B cell (primary cell): ENCODE results near the gene ZNF326. TPM values are rescaled to one million over a fixed set of nuclear protein-coding genes. Genes with fewer than 3 reads are reported as not detected.

Experiments used
- ATAC-seq: fragments of 200-7000 bp; cut with Tn5 transposase; one replicate; pipeline ENCODE4 v1.10.0; 2021; ENCODE audit warnings: low read depth, mild to moderate bottlenecking, moderate number of reproducible peaks, moderate library complexity
- CTCF ChIA-PET: fragments of 350-600 bp; sonication (Branson Sonifier 250); formaldehyde crosslinking; loops from one replicate; lab custom pipeline; 2021; ENCODE audit warnings: antibody characterized with exemption, inconsistent platforms; lab: Charles Lee
- POLR2A ChIA-PET: fragments of 350-600 bp; sonication (Branson Sonifier 250); formaldehyde crosslinking; loops from one replicate; lab custom pipeline; 2021; ENCODE audit warnings: antibody characterized with exemption; lab: Charles Lee
- DNase-seq: peaks from one replicate; pipeline ENCODE4 v3.0.0; 2013
- H2AFZ ChIP-seq: 2 replicates; pipeline ENCODE4 v1.6.1; 2012; ENCODE audit warnings: mild to moderate bottlenecking, low read depth, low read length; ENCODE audit not compliant: insufficient read depth, poor library complexity, severe bottlenecking
- H3K27ac ChIP-seq, 2 donors: 1 replicate in 1 of 2; 2 replicates in 1 of 2; pipeline ENCODE4 v1.5.1; 2012 to 2013; ENCODE audit warnings: low read length in 2 of 2, mild to moderate bottlenecking in 2 of 2, moderate library complexity in 1 of 2
- H3K27me3 ChIP-seq, 4 experiments: fragments of 200-600 bp in 1 of 4; sonication (generic) in 1 of 4; replicated peaks in 1 of 4; 1 replicate in 2 of 4; 2 replicates in 2 of 4; pipeline versions ENCODE4 v1.6.1 to v1.7.0; 2013 to 2016; ENCODE audit warnings: low read length in 3 of 4, mild to moderate bottlenecking in 2 of 4, mixed read lengths in 1 of 4, moderate library complexity in 1 of 4; ENCODE audit not compliant: insufficient read depth in 4 of 4, control insufficient read depth in 3 of 4; ENCODE audit errors: control extremely low read depth in 1 of 4
- H3K36me3 ChIP-seq, 2 experiments: replicated peaks in 1 of 2; 1 replicate in 1 of 2; 2 replicates in 1 of 2; pipeline versions ENCODE4 v1.6.1 to v1.7.1; 2013; ENCODE audit warnings: low read length in 1 of 2; ENCODE audit not compliant: insufficient read depth in 2 of 2, control insufficient read depth in 1 of 2; ENCODE audit errors: control extremely low read depth in 1 of 2, extremely low read depth in 1 of 2
- H3K4me1 ChIP-seq, 2 donors: fragments of 200-600 bp in 1 of 2; sonication (generic) in 1 of 2; 1 replicate in 1 of 2; 2 replicates in 1 of 2; pipeline versions ENCODE4 v1.5.1 to v1.6.1; 2013 to 2017; ENCODE audit warnings: low read length in 2 of 2; ENCODE audit not compliant: control insufficient read depth in 2 of 2, insufficient read depth in 2 of 2
- H3K4me2 ChIP-seq: replicated peaks from 2 replicates; pipeline ENCODE3; 2012; ENCODE audit warnings: mild to moderate bottlenecking, low read depth, low read length; ENCODE audit not compliant: poor library complexity, severe bottlenecking
- H3K4me3 ChIP-seq, 5 experiments: fragments of 200-600 bp in 1 of 5; sonication (generic) in 1 of 5; 1 replicate in 3 of 5; 2 replicates in 2 of 5; pipeline versions ENCODE4 v1.5.1 to v1.7.0; 2011 to 2016; ENCODE audit warnings: low read length in 4 of 5, mild to moderate bottlenecking in 4 of 5, low read depth in 2 of 5, control low read depth in 1 of 5, moderate library complexity in 1 of 5; ENCODE audit not compliant: insufficient read depth in 1 of 5; ENCODE audit errors: control extremely low read depth in 1 of 5, extremely low read depth in 1 of 5
- H3K79me2 ChIP-seq: fragments of 200-600 bp; sonication (generic); one replicate; pipeline ENCODE4 v1.6.0; 2016; ENCODE audit warnings: low read length; ENCODE audit not compliant: control insufficient read depth, insufficient read depth
- H3K9ac ChIP-seq: fragments of 200-600 bp; sonication (generic); 2 replicates; pipeline ENCODE4 v1.6.1; 2017; ENCODE audit warnings: mild to moderate bottlenecking, low read length, moderate library complexity
- H3K9me3 ChIP-seq, 3 donors: one replicate each; pipeline versions ENCODE4 v1.6.1 to v1.7.1; 2013; ENCODE audit warnings: low read length in 2 of 3; ENCODE audit not compliant: control insufficient read depth in 2 of 3, insufficient read depth in 1 of 3; ENCODE audit errors: control extremely low read depth in 1 of 3
- H4K20me1 ChIP-seq: 2 replicates; pipeline ENCODE4 v1.6.0; 2012; ENCODE audit warnings: mild to moderate bottlenecking, low read length; ENCODE audit not compliant: insufficient read depth, control insufficient read depth, poor library complexity, severe bottlenecking
- H3K27ac Mint-ChIP-seq: one replicate; pipeline ENCODE4 v1.8.0; 2021; ENCODE audit warnings: mixed read lengths
- H3K27me3 Mint-ChIP-seq: one replicate; pipeline ENCODE4 v1.8.0; 2021; ENCODE audit warnings: mixed read lengths
- H3K4me1 Mint-ChIP-seq: one replicate; pipeline ENCODE4 v1.8.0; 2021; ENCODE audit warnings: mixed read lengths
- H3K4me3 Mint-ChIP-seq: one replicate; pipeline ENCODE4 v1.8.0; 2021; ENCODE audit warnings: mixed read lengths
- H3K9me3 Mint-ChIP-seq: one replicate; pipeline ENCODE4 v1.8.0; 2022; ENCODE audit warnings: mixed read lengths; ENCODE audit not compliant: insufficient read depth
- EZH2 ChIP-seq: IDR thresholded peaks from 2 replicates; pipeline ENCODE4 v1.6.1; 2012; ENCODE audit warnings: borderline replicate concordance, low read depth, mild to moderate bottlenecking, moderate library complexity, low read length; ENCODE audit not compliant: insufficient read depth, poor library complexity, severe bottlenecking
- WGBS: methylation state at CpG from one replicate; pipeline ENCODE4 v1.1.5; 2013; ENCODE audit warnings: missing lambda C conversion rate; ENCODE audit not compliant: insufficient coverage; 5-methylcytosine and 5-hydroxymethylcytosine counted together
- intact Hi-C: fragments of 100-400 bp; cut with micrococcal nuclease; formaldehyde crosslinking; loops from one replicate; pipeline ENCODE4 v1.10.0; 2022
- polyA plus RNA-seq: library from polyadenylated mRNA; depleted of rRNA; stranded (reverse); fragments of >200 nt; gene quantifications from 2 replicates; pipeline ENCODE4 v1.2.3, GENCODE V29; 2012
- total RNA-seq, 2 donors: library from RNA; stranded (reverse); fragments of 120-200 nt in 1 of 2; gene quantifications; 1 replicate in 1 of 2; 2 replicates in 1 of 2; pipeline versions ENCODE4 v1.2.3 to v1.2.4, GENCODE V29; 2013 to 2022
- TF ChIP-seq, protein P1 (sequence below): fragments of 200-600 bp; IDR thresholded peaks from one replicate; pipeline ENCODE4 v1.8.0; 2022; ENCODE audit warnings: antibody characterized with exemption, mild to moderate bottlenecking

The ZNF326 gene
- total and polyA plus RNA-seq, 2 donors (not counting 1 experiment from before 2014, with no cell fraction given) = 6.1 to 34.1 TPM

DNA sequence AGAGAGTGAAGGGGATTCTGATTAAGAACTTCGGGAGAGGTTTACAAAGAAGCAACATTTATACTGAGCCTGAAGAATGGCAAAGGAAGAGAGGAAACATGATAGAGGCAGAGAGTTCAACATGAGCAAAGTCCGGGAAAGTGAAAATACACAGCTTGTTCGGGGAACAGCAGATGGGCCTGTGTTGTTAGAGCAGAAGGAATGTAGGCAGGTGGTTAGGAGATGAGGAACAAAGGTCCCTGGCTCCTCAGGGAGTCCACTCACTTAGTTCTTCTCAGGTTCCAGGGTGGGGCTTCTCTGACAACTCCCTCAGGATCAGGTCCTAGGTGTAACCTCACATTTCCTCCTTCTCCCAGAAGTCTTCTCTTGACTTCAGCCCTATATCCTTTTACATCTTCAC lies 5.1 kb upstream of the ZNF326 start:
- peaks cover 4% of the 10 kb centered on the region for H3K4me1 Mint-ChIP-seq
- Histone ChIP-seq H3K79me2 (no peaks in the 10 kb centered on the region), H4K20me1 (no peaks in the 10 kb centered on the region), H3K4me2 (no peak overlapping the region), H3K27me3 (no peaks in the 10 kb centered on the region), H3K27ac (no peak overlapping the region), H3K9ac (no peak overlapping the region), H3K36me3 (no peaks in the 10 kb centered on the region), H2AFZ (no peak overlapping the region), H3K9me3 (no peaks in the 10 kb centered on the region), H3K4me3 (no peak overlapping the region), H3K4me1 (no peaks in the 10 kb centered on the region)
- no peaks in the 10 kb centered on the region for H3K9me3 Mint-ChIP-seq
- no peak overlapping the region for H3K27ac Mint-ChIP-seq
- no peak for TF ChIP-seq EZH2
- TF ChIP-seq, protein P1, sequence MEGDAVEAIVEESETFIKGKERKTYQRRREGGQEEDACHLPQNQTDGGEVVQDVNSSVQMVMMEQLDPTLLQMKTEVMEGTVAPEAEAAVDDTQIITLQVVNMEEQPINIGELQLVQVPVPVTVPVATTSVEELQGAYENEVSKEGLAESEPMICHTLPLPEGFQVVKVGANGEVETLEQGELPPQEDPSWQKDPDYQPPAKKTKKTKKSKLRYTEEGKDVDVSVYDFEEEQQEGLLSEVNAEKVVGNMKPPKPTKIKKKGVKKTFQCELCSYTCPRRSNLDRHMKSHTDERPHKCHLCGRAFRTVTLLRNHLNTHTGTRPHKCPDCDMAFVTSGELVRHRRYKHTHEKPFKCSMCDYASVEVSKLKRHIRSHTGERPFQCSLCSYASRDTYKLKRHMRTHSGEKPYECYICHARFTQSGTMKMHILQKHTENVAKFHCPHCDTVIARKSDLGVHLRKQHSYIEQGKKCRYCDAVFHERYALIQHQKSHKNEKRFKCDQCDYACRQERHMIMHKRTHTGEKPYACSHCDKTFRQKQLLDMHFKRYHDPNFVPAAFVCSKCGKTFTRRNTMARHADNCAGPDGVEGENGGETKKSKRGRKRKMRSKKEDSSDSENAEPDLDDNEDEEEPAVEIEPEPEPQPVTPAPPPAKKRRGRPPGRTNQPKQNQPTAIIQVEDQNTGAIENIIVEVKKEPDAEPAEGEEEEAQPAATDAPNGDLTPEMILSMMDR = no peak
- DNase-seq = no peak
- intact Hi-C loops = no loop called here
- POLR2A ChIA-PET = no interaction called here
- 97% methylated on average over 3 of the region's 3 CpGs for WGBS
- no peak for ATAC-seq
- H3K4me3 Mint-ChIP-seq = no peak overlapping the region
- H3K27me3 Mint-ChIP-seq = no peaks in the 10 kb centered on the region
- CTCF ChIA-PET = interaction anchor here (0.7 to 10.6 kb wide), 9 partner anchors 10 to 1043 kb away, joined by 3 to 169 read pairs (median 10); no protein-coding TSS in a partner anchor

DNA sequence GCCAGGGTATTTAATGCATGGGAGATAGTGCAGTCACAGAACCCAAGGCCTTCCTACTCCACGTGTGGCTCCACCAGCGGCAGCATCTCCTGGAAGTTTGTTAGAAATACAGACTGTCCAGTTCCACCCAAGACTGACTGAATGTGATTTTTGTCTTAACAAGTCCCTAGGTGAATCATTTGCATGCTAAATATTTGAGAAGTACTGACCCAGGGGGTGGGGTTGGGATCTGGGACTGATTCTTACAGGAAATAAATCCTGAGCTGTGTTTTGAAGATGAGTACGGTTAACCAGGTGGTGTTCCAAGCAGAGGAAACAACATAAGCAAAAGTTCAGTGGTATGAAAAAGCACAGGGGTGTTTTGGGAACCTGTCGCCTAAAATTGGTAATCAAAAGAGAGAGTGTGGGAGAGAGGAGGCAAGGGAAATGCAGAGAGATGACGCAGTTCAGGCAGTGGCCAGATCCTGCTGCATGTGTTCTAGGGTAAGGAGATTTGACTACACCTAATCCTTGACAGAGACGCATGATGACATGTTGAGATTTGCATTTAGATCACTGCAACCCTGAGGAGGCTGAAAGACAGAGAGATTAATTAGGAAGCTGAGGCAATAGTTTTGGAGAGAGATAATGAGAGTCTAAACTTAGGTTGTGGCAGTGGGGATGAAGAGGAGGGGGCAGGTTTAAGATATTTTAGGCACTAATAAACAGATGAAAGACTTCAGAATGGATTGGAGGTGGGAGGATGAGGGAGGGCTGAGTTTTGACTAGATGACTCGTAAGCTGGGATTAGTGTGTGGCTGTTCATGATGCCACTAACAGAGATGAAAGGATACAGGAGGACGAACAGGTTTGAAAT lies 3.7 kb upstream of the ZNF326 start:
- ChIA-PET CTCF (interaction anchor here (0.8 to 10.6 kb wide), 5 partner anchors 13 to 190 kb away, joined by 3 to 169 read pairs (median 10); partner anchors contain the start of gene LRRC8D), POLR2A (no interaction called here)
- Mint-ChIP-seq H3K4me3 (no peak overlapping the region), H3K9me3 (no peaks in the 10 kb centered on the region), H3K4me1 (peaks cover 12% of the 10 kb centered on the region), H3K27me3 (no peaks in the 10 kb centered on the region), H3K27ac (no peak overlapping the region)
- Histone ChIP-seq H3K9me3 (no peaks in the 10 kb centered on the region), H3K4me1 (peaks cover 2 to 5% of the 10 kb centered on the region in 2 donors), H3K79me2 (peaks cover 13% of the 10 kb centered on the region), H3K4me3 (no peak overlapping the region), H3K4me2 (no peak overlapping the region), H3K36me3 (no peaks in the 10 kb centered on the region), H3K27me3 (no peaks in the 10 kb centered on the region), H2AFZ (no peak overlapping the region), H3K27ac (no peak overlapping the region), H4K20me1 (no peaks in the 10 kb centered on the region), H3K9ac (no peak overlapping the region)
- ATAC-seq = no peak
- TF ChIP-seq, protein P1 = no peak
- no peak for TF ChIP-seq EZH2
- DNase-seq = no peak
- intact Hi-C loops = no loop called here
- WGBS = 92% methylated on average over 8 of the region's 8 CpGs
